Testis (tissue), 2 donors: ENCODE measurements around the gene DCST2.

Experiments used
- CTCF ChIP-seq, 3 experiments: fragments of 450-650 bp in 2 of 3; fragments of 200-600 bp in 1 of 3; sonication (generic) in 1 of 3; IDR thresholded peaks; one replicate each; pipeline ENCODE4 v1.5.1; 2016 to 2019; ENCODE audit warnings: antibody characterized with exemption in 3 of 3, mild to moderate bottlenecking in 2 of 3, moderate library complexity in 1 of 3
- POLR2A ChIP-seq: fragments of 450-650 bp; IDR thresholded peaks from one replicate; pipeline ENCODE4 v1.6.1; 2017; ENCODE audit warnings: antibody characterized with exemption, mild to moderate bottlenecking, moderate library complexity

- no peak for TF ChIP-seq CTCF (IDR thresholded peaks at IDR 0.05)
- TF ChIP-seq POLR2A = no peak
Observed at GRCh38 chr1:154982341-154982740, 51.2 kb downstream of the DCST2 start.
